Measurements from ENCODE around the gene MYOM3.

The MYOM3 gene

GRCh38 chr1:24096009-24096738, 15.8 kb downstream of the MYOM3 start:
- no peak for DNase-seq (ENCODE audit: low spot score)

GRCh38 chr1:24095140-24095859, 16.6 kb downstream of the MYOM3 start:
- no peak for DNase-seq (ENCODE audit: low spot score)

GRCh38 chr1:24094554-24094953, 17.4 kb downstream of the MYOM3 start:
- no peak for DNase-seq (ENCODE audit: low spot score)

GRCh38 chr1:24093732-24094131, 18.2 kb downstream of the MYOM3 start:
- no peak for DNase-seq (ENCODE audit: low spot score)

GRCh38 chr1:24092979-24093378, 19.0 kb downstream of the MYOM3 start:
- no peak for DNase-seq (ENCODE audit: low spot score)

- no peak for DNase-seq (ENCODE audit: low spot score)
Measured at GRCh38 chr1:24091971-24092482, 19.9 kb downstream of the MYOM3 start.

- no peak for DNase-seq (ENCODE audit: low spot score)
Measured at GRCh38 chr1:24090736-24091135, 21.2 kb downstream of the MYOM3 start.

- no peak for DNase-seq (ENCODE audit: low spot score)
Measured at GRCh38 chr1:24089743-24090555, 22.0 kb downstream of the MYOM3 start.

GRCh38 chr1:24089027-24089742, 22.8 kb downstream of the MYOM3 start:
- DNase-seq (ENCODE audit: low spot score), result no peak

- no peak for DNase-seq (ENCODE audit: low spot score)
Measured at GRCh38 chr1:24086466-24086865, 25.5 kb downstream of the MYOM3 start.

GRCh38 chr1:24085546-24085945, 26.4 kb downstream of the MYOM3 start:
- no peak for DNase-seq (ENCODE audit: low spot score)

GRCh38 chr1:24085007-24085406, 26.9 kb downstream of the MYOM3 start:
- DNase-seq (ENCODE audit: low spot score), result no peak

- DNase-seq (ENCODE audit: low spot score), result no peak
Measured at GRCh38 chr1:24084050-24084449, 27.9 kb downstream of the MYOM3 start.

- DNase-seq (ENCODE audit: low spot score), result no peak
Measured at GRCh38 chr1:24082372-24082771, 29.6 kb downstream of the MYOM3 start.

GRCh38 chr1:24081190-24081589, 30.7 kb downstream of the MYOM3 start:
- DNase-seq (ENCODE audit: low spot score), result no peak

GRCh38 chr1:24080131-24080530, 31.8 kb downstream of the MYOM3 start:
- no peak for DNase-seq (ENCODE audit: low spot score)

GRCh38 chr1:24077278-24077978, 34.5 kb downstream of the MYOM3 start:
- no peak for DNase-seq (ENCODE audit: low spot score)

GRCh38 chr1:24075946-24076345, 36.0 kb downstream of the MYOM3 start:
- DNase-seq (ENCODE audit: low spot score), result no peak

- DNase-seq (ENCODE audit: low spot score), result no peak
Measured at GRCh38 chr1:24075590-24075854, 36.4 kb downstream of the MYOM3 start.

GRCh38 chr1:24074817-24075589, 36.9 kb downstream of the MYOM3 start:
- no peak for DNase-seq (ENCODE audit: low spot score)

GRCh38 chr1:24074196-24074595, 37.7 kb downstream of the MYOM3 start:
- DNase-seq (ENCODE audit: low spot score), result no peak
